ENCODE results near the gene C2orf69.

C2orf69 gene

DNA sequence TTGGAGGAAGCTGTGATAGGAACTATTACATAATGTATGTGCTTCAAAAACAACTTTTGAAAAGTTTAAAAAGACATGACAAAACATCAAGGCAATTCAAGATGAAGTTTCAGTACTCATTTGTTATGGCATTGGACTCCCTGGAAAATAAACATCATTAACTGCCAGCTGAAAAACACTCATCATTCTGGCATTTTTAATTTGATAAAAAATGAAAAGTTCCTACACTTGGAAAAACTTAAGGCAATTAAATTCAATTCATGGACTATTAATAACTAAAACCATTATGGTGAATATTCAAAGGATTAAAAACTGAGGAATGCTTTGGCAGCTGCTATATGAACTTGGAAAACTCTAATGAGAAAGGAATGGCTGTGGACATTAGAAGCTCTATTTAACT is 35.7 kb downstream of the C2orf69 start:
- H3K27ac ChIP-seq (ENCODE audit: low read depth, low read length), result no peak overlapping the region
- H3K79me2 ChIP-seq (ENCODE audit: insufficient read depth, low read length), result 0 out of 2 replicates have a peak, but pooled peaks cover 7% of the 10 kb centered on the region
- H3K36me3 ChIP-seq (ENCODE audit: low read length), result peaks cover 19% of the 10 kb centered on the region; the same call in 1 of the 2 replicates
- H3K4me3 ChIP-seq (ENCODE audit: insufficient read depth, low read length, poor library complexity, severe bottlenecking), result no peak overlapping the region
- no peak overlapping the region for H3K9ac ChIP-seq (ENCODE audit: low read length)
- no peaks in the 10 kb centered on the region for H3K9me3 ChIP-seq (ENCODE audit: insufficient read depth, low read length)
- no peaks in the 10 kb centered on the region for H4K20me1 ChIP-seq (ENCODE audit: low read depth, low read length)
- no peaks in the 10 kb centered on the region for H3K9me2 ChIP-seq (replicated peaks; ENCODE audit: insufficient read depth, low read length)
- H3K4me2 ChIP-seq (ENCODE audit: low read depth, low read length, poor library complexity, severe bottlenecking), result no peak overlapping the region
- TF ChIP-seq EZH2phosphoT487 (conservative IDR thresholded peaks at IDR 0.05; ENCODE audit: low read length), result no peak
- TF ChIP-seq, protein P1, sequence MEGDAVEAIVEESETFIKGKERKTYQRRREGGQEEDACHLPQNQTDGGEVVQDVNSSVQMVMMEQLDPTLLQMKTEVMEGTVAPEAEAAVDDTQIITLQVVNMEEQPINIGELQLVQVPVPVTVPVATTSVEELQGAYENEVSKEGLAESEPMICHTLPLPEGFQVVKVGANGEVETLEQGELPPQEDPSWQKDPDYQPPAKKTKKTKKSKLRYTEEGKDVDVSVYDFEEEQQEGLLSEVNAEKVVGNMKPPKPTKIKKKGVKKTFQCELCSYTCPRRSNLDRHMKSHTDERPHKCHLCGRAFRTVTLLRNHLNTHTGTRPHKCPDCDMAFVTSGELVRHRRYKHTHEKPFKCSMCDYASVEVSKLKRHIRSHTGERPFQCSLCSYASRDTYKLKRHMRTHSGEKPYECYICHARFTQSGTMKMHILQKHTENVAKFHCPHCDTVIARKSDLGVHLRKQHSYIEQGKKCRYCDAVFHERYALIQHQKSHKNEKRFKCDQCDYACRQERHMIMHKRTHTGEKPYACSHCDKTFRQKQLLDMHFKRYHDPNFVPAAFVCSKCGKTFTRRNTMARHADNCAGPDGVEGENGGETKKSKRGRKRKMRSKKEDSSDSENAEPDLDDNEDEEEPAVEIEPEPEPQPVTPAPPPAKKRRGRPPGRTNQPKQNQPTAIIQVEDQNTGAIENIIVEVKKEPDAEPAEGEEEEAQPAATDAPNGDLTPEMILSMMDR (IDR thresholded peaks at IDR 0.05; ENCODE audit: insufficient read depth, low read length, poor library complexity, severe bottlenecking), result no peak
- H2AFZ ChIP-seq (ENCODE audit: low read depth, low read length, severe bottlenecking), result no peak overlapping the region
- no peaks in the 10 kb centered on the region for H3F3A ChIP-seq (ENCODE audit: insufficient read depth)
- H3K27me3 ChIP-seq (ENCODE audit: low read length), result no peaks in the 10 kb centered on the region

DNA sequence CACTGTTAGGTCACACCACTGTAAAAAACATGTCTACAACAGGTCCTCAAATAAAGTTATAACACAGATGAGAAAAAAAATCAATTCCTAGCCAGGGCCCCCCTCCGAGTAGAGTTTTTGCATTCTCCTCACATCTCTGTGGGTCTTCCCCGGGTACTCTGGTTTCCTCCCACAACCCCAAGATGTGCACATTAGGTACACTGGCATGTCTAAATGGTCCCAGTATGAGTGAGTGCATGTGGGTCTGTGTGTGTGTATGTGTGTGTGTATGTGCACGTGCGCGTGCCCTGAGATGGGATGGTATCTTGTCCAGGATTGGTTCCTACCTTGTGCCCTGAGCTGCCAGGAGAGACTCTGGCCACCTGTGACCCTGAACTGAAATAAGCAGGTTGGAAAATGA is 39.3 kb downstream of the C2orf69 start:
- Histone ChIP-seq H3K4me3 (ENCODE audit: insufficient read depth, low read length, poor library complexity, severe bottlenecking) (no peak overlapping the region), H4K20me1 (ENCODE audit: low read depth, low read length) (no peaks in the 10 kb centered on the region), H2AFZ (ENCODE audit: low read depth, low read length, severe bottlenecking) (no peak overlapping the region), H3F3A (ENCODE audit: insufficient read depth) (no peaks in the 10 kb centered on the region), H3K9me3 (ENCODE audit: insufficient read depth, low read length) (no peaks in the 10 kb centered on the region), H3K4me2 (ENCODE audit: low read depth, low read length, poor library complexity, severe bottlenecking) (no peak overlapping the region), H3K9me2 (replicated peaks; ENCODE audit: insufficient read depth, low read length) (no peaks in the 10 kb centered on the region), H3K27ac (ENCODE audit: low read depth, low read length) (no peak overlapping the region), H3K36me3 (ENCODE audit: low read length) (peaks cover 11% of the 10 kb centered on the region; the same call in 1 of the 2 replicates), H3K27me3 (ENCODE audit: low read length) (no peaks in the 10 kb centered on the region), H3K9ac (ENCODE audit: low read length) (no peak overlapping the region), H3K79me2 (ENCODE audit: insufficient read depth, low read length) (peaks cover 41% of the 10 kb centered on the region)
- TF ChIP-seq EZH2phosphoT487 (conservative IDR thresholded peaks at IDR 0.05; ENCODE audit: low read length), result no peak
- TF ChIP-seq, protein P1 (IDR thresholded peaks at IDR 0.05; ENCODE audit: insufficient read depth, low read length, poor library complexity, severe bottlenecking), result no peak

DNA sequence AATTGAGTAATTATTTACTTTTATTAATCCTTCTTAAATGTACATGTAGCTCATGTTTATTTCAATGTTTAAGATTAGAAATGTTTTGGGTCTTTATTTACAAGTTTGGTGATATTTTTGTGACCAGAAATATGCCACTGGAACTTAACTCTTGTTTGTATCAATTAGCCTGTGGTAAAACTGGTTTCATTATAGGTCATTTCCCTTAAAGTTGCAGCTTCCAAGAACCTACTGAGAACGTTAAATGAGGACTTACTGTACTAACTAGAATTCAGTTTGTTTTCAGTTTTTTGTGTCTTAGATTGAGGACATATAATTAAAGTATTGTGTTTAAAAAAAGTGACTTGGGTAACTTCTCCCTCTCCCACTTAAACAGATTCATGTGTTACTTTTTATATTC is 39.9 kb downstream of the C2orf69 start:
- H3K4me3 ChIP-seq (ENCODE audit: insufficient read depth, low read length, poor library complexity, severe bottlenecking), result no peak overlapping the region
- no peaks in the 10 kb centered on the region for H3K27me3 ChIP-seq (ENCODE audit: low read length)
- H4K20me1 ChIP-seq (ENCODE audit: low read depth, low read length), result no peaks in the 10 kb centered on the region
- no peak overlapping the region for H3K27ac ChIP-seq (ENCODE audit: low read depth, low read length)
- no peak overlapping the region for H3K4me2 ChIP-seq (ENCODE audit: low read depth, low read length, poor library complexity, severe bottlenecking)
- no peaks in the 10 kb centered on the region for H3F3A ChIP-seq (ENCODE audit: insufficient read depth)
- no peak overlapping the region for H3K9ac ChIP-seq (ENCODE audit: low read length)
- H3K9me3 ChIP-seq (ENCODE audit: insufficient read depth, low read length), result no peaks in the 10 kb centered on the region
- no peaks in the 10 kb centered on the region for H3K9me2 ChIP-seq (replicated peaks; ENCODE audit: insufficient read depth, low read length)
- peaks cover 10% of the 10 kb centered on the region; the same call in 1 of the 2 replicates for H3K36me3 ChIP-seq (ENCODE audit: low read length)
- H3K79me2 ChIP-seq (ENCODE audit: insufficient read depth, low read length), result peaks cover 47% of the 10 kb centered on the region
- H2AFZ ChIP-seq (ENCODE audit: low read depth, low read length, severe bottlenecking), result no peak overlapping the region
- TF ChIP-seq, protein P1 (IDR thresholded peaks at IDR 0.05; ENCODE audit: insufficient read depth, low read length, poor library complexity, severe bottlenecking), result no peak
- TF ChIP-seq EZH2phosphoT487 (conservative IDR thresholded peaks at IDR 0.05; ENCODE audit: low read length), result no peak

Measured in SU-DHL-6 (cell line).